HTR-8/SVneo (cell line): ENCODE results near the gene ILK.

Source experiments
- DNase-seq: peaks from one replicate; pipeline ENCODE4 v3.0.0; 2011; ENCODE audit warnings: low spot score, mixed read lengths; ENCODE audit not compliant: insufficient read length
- FAIRE-seq: peaks from 2 replicates; lab custom pipeline; 2011; peaks lifted over from hg19 to GRCh38; lab: Jason Lieb, UNC

Gene ILK

GRCh38 chr11:6603287-6604080 is at the start of gene ILK, which contains the start of gene RRP8:
TSS of gene ILK (plus strand) at chr11:6603774. CDS start at chr11:6604272, 498 bp downstream.
TSS of gene RRP8 (minus strand) at chr11:6603616. CDS start at chr11:6603502, 114 bp downstream.
- FAIRE-seq (peak; percentile 83), DNase-seq (peak; percentile 80)

DNA sequence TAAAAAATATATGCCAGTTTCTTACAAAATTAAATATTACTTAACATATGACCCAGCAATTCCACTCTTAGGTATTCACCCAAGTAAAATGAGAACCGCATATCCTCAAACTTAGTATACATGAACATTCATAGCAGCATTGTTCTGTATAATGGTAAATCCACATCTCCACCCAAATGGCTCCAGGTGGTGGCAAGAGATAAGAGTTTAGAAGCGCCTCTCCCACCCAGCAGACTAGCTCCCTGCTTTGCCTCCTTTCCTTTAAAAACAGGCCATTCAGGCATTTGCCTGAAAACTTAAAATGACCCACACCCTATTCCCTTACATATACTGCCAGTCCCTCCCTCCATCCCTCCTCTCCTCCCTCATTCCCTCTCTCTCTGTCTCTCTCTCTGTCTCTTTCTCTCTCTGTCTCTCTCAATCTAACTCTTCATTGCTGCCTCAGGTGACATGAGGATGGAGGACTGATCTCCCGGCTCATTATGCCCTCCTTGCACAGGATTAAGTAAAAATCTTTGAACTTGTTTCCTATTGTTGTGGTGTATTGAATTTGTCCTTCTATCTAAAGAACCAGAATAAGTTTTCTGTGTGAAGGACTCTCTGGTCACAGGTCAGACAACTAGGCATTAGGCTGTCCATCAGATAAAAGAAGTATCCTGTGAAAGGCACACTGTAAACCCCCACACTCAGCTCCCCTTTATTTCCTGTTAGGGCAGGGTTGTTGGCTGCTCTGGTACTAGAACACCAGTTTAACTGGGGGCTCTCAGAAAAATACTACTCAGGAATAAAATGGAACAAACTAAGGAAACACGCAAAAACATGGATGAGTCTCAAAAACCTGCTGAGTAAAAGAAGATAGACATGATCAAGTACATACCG is 48.5 kb upstream of the ILK start:
- FAIRE-seq (no peak), DNase-seq (no peak)

GRCh38 chr11:6556139-6556949 is 47.2 kb upstream of the ILK start:
- FAIRE-seq (no peak), DNase-seq (no peak)

GRCh38 chr11:6557063-6557462 is 46.5 kb upstream of the ILK start:
- no peak for FAIRE-seq
- DNase-seq = no peak

DNA sequence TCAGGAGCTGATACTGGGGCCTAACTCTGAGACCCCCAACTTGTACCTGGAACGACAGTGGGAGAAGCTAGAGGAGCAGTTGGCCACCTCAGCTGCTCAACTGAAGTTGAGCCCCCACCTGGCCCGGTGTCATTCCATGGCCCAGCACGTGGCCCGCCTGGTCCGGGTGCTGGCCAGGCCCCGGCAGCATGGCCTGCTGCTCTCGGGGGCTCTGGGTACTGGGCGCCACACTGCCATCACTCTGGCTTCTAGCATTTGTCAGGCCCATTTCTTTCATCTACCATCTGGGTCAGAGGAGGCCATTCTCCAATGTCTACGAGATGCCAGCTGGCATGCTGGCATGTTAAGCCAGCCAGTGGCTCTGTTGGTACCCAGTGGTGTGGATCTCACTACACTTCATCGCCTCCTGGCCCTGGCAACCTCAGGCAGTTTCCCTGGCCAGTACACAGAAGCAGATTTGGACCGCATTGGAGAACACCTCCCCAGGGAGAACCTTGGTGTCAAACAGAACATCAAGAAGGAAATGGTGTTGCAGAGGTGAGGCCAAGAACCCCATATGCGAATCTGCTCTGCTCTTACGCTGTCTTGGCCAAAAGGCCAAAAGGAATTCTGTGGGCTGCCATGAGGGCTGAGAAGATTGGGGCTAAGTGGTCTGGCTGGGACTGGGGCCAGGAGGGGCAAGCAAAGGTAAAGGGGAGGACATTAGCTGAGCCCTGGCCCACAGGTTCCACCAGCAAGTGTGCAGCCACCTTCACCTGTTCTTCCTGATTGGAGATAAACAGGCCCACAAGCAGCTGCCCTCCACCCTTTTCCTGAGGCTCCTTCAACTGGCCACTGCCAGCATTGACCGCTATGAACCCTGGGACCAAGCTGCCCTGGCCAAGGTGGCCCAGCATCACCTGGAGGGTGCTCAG is 45.6 kb upstream of the ILK start:
- no peak for FAIRE-seq

GRCh38 chr11:6559369-6559768 is 44.2 kb upstream of the ILK start:
- DNase-seq (no peak), FAIRE-seq (no peak)

More for the DNA sequence above, 45.6 kb upstream of the ILK start:
- DNase-seq = no peak

GRCh38 chr11:6561288-6561687 is 42.3 kb upstream of the ILK start:
- DNase-seq (no peak), FAIRE-seq (no peak)

DNA sequence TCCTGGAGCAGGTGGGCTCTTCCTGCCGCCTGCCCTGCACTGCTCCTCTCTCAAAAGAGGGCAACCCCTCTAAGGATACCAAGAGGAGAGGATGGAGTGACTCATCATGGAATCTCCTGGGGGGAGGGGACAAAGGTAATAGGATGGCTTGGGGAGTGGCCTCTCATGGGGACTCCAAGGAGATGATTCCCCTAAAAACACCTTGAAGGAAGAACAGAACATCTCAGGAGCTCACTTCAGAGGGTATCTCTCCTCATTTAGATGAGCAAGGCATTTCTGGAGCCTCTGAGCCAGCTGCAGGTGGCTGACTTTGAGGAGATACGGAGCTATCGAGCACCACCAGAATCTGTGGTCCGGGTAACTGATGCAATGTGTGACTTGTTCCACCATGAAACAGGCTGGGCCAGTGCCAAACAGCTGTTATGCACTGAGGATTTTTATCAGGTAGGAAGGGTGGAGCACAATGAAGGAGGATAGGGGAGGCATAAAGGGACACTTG is 40.4 kb upstream of the ILK start:
- DNase-seq = no peak
- FAIRE-seq = no peak

- FAIRE-seq (no peak), DNase-seq (no peak)
Observed at GRCh38 chr11:6563667-6564066, 39.9 kb upstream of the ILK start.

- no peak for FAIRE-seq
- DNase-seq = no peak
Observed at GRCh38 chr11:6565325-6565724, 38.2 kb upstream of the ILK start.

DNA sequence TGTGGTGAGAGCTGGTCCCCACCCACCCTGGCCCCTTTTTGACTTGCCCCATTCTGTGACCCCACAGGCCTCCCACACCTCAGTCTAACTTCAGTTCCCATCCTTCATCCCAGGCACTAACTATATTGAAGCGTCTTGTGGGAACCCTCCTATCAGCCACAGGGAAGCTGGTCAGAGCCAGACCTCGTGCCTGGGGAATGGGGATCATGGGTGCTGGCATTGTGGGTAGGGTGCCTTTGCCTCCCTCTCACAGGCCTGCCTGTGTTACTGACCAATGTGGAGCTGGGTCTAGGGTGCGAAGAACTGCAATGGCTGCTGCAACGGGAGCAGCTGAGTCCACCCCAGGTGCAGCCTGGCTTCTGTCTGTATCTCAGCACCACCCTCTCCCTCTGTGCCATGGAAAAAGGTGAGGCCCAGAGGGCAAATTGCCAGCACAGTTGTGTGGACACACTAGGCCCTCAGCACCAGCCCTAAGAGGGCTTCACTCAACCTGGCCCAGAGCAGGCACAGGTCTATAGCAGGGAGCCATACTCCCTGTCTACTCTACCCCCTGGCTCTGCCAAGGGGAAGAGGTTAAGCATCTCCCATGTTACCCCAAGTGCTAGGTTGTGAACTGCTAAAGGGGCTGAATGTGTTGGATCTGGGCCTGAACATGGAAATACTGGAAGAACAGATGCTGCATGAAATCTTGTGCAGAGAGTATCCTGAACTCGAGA is 37.4 kb upstream of the ILK start:
- no peak for FAIRE-seq

GRCh38 chr11:6566704-6567370 is 36.7 kb upstream of the ILK start:
- FAIRE-seq = no peak
- DNase-seq = no peak

More for the DNA sequence above, 37.4 kb upstream of the ILK start:
- DNase-seq = no peak

- FAIRE-seq = no peak
- no peak for DNase-seq
Observed at GRCh38 chr11:6567371-6567745, 36.2 kb upstream of the ILK start.

DNA sequence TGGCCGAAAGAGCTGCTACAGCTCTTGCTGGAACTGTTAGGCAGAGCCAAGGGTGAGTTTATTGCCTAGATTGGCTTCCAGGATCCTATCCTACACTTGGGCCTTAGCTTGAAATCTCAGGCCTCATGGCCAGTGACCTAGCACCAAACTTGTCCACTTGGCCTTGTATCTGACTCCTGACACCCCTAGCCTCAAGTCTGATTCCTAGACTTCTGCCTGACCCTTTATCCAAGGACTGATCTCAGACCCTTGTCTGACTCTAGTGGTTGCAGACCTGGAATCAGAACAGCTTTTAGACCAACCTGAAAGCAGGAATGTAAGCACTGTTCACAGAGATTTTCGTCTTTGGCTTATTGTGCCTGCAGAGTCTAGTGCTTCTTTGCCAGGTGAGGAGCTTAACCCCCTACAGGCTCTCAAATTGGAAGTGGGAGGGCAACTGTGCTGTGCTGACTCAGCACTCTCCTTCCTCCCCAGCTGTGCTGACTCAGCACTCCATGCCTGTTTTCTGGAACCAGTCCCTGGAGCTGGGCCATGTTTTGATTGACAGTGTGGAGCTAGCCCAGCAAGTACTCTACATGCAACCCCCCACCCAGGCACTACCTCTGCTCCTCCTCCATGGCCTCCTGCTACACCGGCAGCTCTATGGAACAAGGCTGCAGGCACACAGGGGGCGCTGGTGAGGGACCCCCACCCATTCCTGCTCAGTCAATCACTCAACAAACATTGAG is 35.2 kb upstream of the ILK start:
- FAIRE-seq (no peak), DNase-seq (no peak)

DNA sequence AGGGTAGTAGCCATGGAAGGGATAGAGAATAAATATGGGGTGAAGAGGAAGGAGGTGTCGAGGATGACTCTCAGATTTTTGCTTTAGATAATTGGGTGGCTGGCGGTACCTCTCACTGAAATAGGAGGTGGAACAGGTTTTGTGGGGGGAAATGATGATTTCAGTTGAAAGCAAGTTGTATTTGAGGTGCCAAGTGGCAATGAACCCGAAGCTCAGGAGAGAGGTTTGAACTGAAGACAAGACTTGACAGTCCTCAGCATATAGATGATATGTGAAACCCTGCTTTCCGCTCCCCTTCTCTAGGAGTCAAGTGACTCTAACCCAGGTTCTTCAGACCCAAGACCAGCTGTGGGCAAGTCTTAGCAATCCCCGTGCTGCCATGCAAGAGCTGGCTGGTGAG is 33.9 kb upstream of the ILK start:
- no peak for FAIRE-seq

GRCh38 chr11:6570691-6571427 is 32.7 kb upstream of the ILK start:
- DNase-seq = no peak
- FAIRE-seq = no peak

More for the DNA sequence above, 33.9 kb upstream of the ILK start:
- no peak for DNase-seq
